Astrocyte (in vitro differentiated cells and primary cell): ENCODE results near the gene FGFR3. TPM values are rescaled to one million over a fixed set of nuclear protein-coding genes. Genes with fewer than 3 reads are reported as not detected.

ENCODE experiments used
- DNase-seq: peaks from one replicate; pipeline ENCODE4 v3.0.0-alpha.2; 2010; ENCODE audit warnings: low read depth
- FAIRE-seq: peaks from 2 replicates; lab custom pipeline; 2011; peaks lifted over from hg19 to GRCh38; lab: Jason Lieb, UNC
- H2AFZ ChIP-seq: 2 replicates; pipeline ENCODE4 v1.6.0; 2012; ENCODE audit warnings: low read depth, low read length, inconsistent platforms
- H3K27ac ChIP-seq: 2 replicates; pipeline ENCODE4 v1.5.1; 2011; ENCODE audit warnings: low read depth, low read length, inconsistent platforms
- H3K27me3 ChIP-seq: 2 replicates; pipeline ENCODE4 v1.6.0; 2011; ENCODE audit warnings: low read length, inconsistent platforms; ENCODE audit not compliant: insufficient read depth
- H3K36me3 ChIP-seq: 2 replicates; pipeline ENCODE4 v1.5.1; 2011; ENCODE audit warnings: low read length, inconsistent platforms; ENCODE audit not compliant: insufficient read depth
- H3K4me1 ChIP-seq: 2 replicates; pipeline ENCODE4 v1.5.1; 2011; ENCODE audit warnings: low read length, inconsistent platforms; ENCODE audit not compliant: insufficient read depth
- H3K4me2 ChIP-seq: 2 replicates; pipeline ENCODE4 v1.6.0; 2012; ENCODE audit warnings: low read length, inconsistent platforms
- H3K4me3 ChIP-seq: 2 replicates; pipeline ENCODE4 v1.5.1; 2011; ENCODE audit warnings: low read depth, mild to moderate bottlenecking, low read length, inconsistent platforms; ENCODE audit not compliant: insufficient read depth
- H3K79me2 ChIP-seq: 2 replicates; pipeline ENCODE4 v1.6.0; 2012; ENCODE audit warnings: mild to moderate bottlenecking, low read length, inconsistent platforms; ENCODE audit not compliant: insufficient read depth
- H3K9ac ChIP-seq: 2 replicates; pipeline ENCODE4 v1.6.0; 2012; ENCODE audit warnings: mild to moderate bottlenecking, low read length, inconsistent platforms
- H3K9me3 ChIP-seq: 2 replicates; pipeline ENCODE4 v1.5.1; 2012; ENCODE audit warnings: low read depth, mild to moderate bottlenecking, low read length, inconsistent platforms; ENCODE audit not compliant: insufficient read depth
- H4K20me1 ChIP-seq: 2 replicates; pipeline ENCODE4 v1.6.0; 2012; ENCODE audit warnings: low read length, inconsistent platforms; ENCODE audit not compliant: insufficient read depth
- H3K27ac Mint-ChIP-seq: one replicate; pipeline ENCODE4 v1.8.0; 2021; ENCODE audit warnings: mild to moderate bottlenecking, mixed read lengths; ENCODE audit not compliant: unreplicated experiment
- H3K27me3 Mint-ChIP-seq: one replicate; pipeline ENCODE4 v1.8.0; 2021; ENCODE audit warnings: low read depth, mixed read lengths; ENCODE audit not compliant: unreplicated experiment
- H3K36me3 Mint-ChIP-seq: one replicate; pipeline ENCODE4 v1.8.0; 2021; ENCODE audit warnings: low read depth, mixed read lengths; ENCODE audit not compliant: unreplicated experiment
- H3K4me1 Mint-ChIP-seq: one replicate; pipeline ENCODE4 v1.8.0; 2021; ENCODE audit warnings: low read depth, mixed read lengths; ENCODE audit not compliant: unreplicated experiment
- H3K4me3 Mint-ChIP-seq: one replicate; pipeline ENCODE4 v1.8.0; 2021; ENCODE audit warnings: mild to moderate bottlenecking, moderate library complexity, mixed read lengths; ENCODE audit not compliant: unreplicated experiment
- H3K9me3 Mint-ChIP-seq: one replicate; pipeline ENCODE4 v1.8.0; 2021; ENCODE audit warnings: mild to moderate bottlenecking, mixed read lengths; ENCODE audit not compliant: unreplicated experiment
- CTCF ChIP-seq: IDR thresholded peaks from 2 replicates; pipeline ENCODE4 v1.5.1; 2011; ENCODE audit warnings: low read depth, mild to moderate bottlenecking, inconsistent platforms, low read length, moderate library complexity; ENCODE audit not compliant: insufficient read depth
- EZH2 ChIP-seq: IDR thresholded peaks from 2 replicates; pipeline ENCODE4 v1.6.1; 2012; ENCODE audit warnings: mild to moderate bottlenecking, low read length, inconsistent platforms; ENCODE audit not compliant: insufficient read depth
- total RNA-seq: library from RNA; stranded (reverse); gene quantifications from 2 replicates; pipeline ENCODE4 v1.2.1, GENCODE V29; 2021

The FGFR3 gene
- total RNA-seq, 1 donor from 2014 or later, result 3.9 TPM

- Mint-ChIP-seq H3K4me1 (no peaks in the 10 kb centered on the region), H3K27ac (no peak overlapping the region), H3K36me3 (no peaks in the 10 kb centered on the region), H3K9me3 (no peaks in the 10 kb centered on the region), H3K4me3 (no peak overlapping the region), H3K27me3 (no peaks in the 10 kb centered on the region)
- H3K4me1 ChIP-seq, result no peaks in the 10 kb centered on the region
- H3K27ac ChIP-seq, result no peak overlapping the region
- no peak overlapping the region for H2AFZ ChIP-seq
- no peak for TF ChIP-seq EZH2
- no peak for TF ChIP-seq CTCF
- H4K20me1 ChIP-seq, result no peaks in the 10 kb centered on the region
- no peaks in the 10 kb centered on the region for H3K79me2 ChIP-seq
- H3K9ac ChIP-seq, result no peak overlapping the region
- no peaks in the 10 kb centered on the region for H3K36me3 ChIP-seq
- H3K4me3 ChIP-seq, result no peak overlapping the region
- DNase-seq (no peak), FAIRE-seq (no peak)
- H3K9me3 ChIP-seq, result no peaks in the 10 kb centered on the region
- no peaks in the 10 kb centered on the region for H3K27me3 ChIP-seq
- H3K4me2 ChIP-seq, result no peak overlapping the region
These were observed 41.8 kb upstream of the FGFR3 start for GRCh38 chr4:1751155-1751918.

DNA sequence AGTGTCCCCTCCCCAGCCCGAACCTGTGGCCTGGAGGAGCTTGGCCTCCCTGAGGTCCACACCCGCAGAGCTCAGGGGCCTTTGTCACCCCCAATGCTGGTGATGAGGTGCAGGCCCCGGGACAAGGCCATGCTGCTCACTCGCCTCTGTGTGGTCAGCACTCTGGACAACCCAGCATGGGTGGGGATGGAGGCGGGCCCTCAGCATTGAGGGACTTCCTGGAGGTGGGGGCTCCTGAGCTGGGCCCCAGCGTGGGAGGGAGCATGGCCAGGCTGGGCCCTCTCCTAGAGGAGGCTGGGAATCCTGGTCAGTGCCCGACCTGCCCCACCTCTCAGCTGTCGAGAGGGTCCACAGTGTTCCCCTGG lies 41.2 kb upstream of the FGFR3 start:
- Mint-ChIP-seq H3K27me3 (no peaks in the 10 kb centered on the region), H3K4me1 (no peaks in the 10 kb centered on the region), H3K27ac (no peak overlapping the region), H3K9me3 (no peaks in the 10 kb centered on the region), H3K4me3 (no peak overlapping the region), H3K36me3 (no peaks in the 10 kb centered on the region)
- H3K9ac ChIP-seq, result no peak overlapping the region
- H3K27me3 ChIP-seq, result no peaks in the 10 kb centered on the region
- no peak overlapping the region for H3K4me3 ChIP-seq
- H2AFZ ChIP-seq, result no peak overlapping the region
- no peaks in the 10 kb centered on the region for H4K20me1 ChIP-seq
- H3K9me3 ChIP-seq, result no peaks in the 10 kb centered on the region
- TF ChIP-seq EZH2, result no peak
- H3K36me3 ChIP-seq, result no peaks in the 10 kb centered on the region
- DNase-seq (no peak), FAIRE-seq (no peak)
- no peaks in the 10 kb centered on the region for H3K4me1 ChIP-seq
- H3K4me2 ChIP-seq, result no peak overlapping the region
- H3K27ac ChIP-seq, result no peak overlapping the region
- H3K79me2 ChIP-seq, result no peaks in the 10 kb centered on the region

- Mint-ChIP-seq H3K27ac (no peak overlapping the region), H3K4me3 (no peak overlapping the region), H3K9me3 (no peaks in the 10 kb centered on the region), H3K4me1 (no peaks in the 10 kb centered on the region), H3K36me3 (no peaks in the 10 kb centered on the region), H3K27me3 (no peaks in the 10 kb centered on the region)
- no peak overlapping the region for H3K27ac ChIP-seq
- H3K9ac ChIP-seq, result no peak overlapping the region
- DNase-seq, result no peak
- H2AFZ ChIP-seq, result no peak overlapping the region
- H3K4me2 ChIP-seq, result no peak overlapping the region
- no peaks in the 10 kb centered on the region for H4K20me1 ChIP-seq
- no peaks in the 10 kb centered on the region for H3K79me2 ChIP-seq
- H3K4me1 ChIP-seq, result no peaks in the 10 kb centered on the region
- no peak overlapping the region for H3K4me3 ChIP-seq
- H3K9me3 ChIP-seq, result no peaks in the 10 kb centered on the region
- no peak for TF ChIP-seq CTCF
- no peak for TF ChIP-seq EZH2
- H3K36me3 ChIP-seq, result no peaks in the 10 kb centered on the region
- no peaks in the 10 kb centered on the region for H3K27me3 ChIP-seq
- FAIRE-seq, result no peak
These were observed 40.6 kb upstream of the FGFR3 start for GRCh38 chr4:1752284-1753041.
